HL-60 (cell line): ENCODE measurements around the gene ARMH4.

Experiments used
- DNase-seq, 2 experiments: peaks; one replicate each; pipeline ENCODE4 v3.0.0-alpha.2; 2010 to 2020; ENCODE audit warnings: low read depth in 1 of 2, low spot score in 1 of 2
- H3K27ac ChIP-seq: fragments of 250-450 bp; sonication (Bioruptor Pico); replicated peaks from 2 replicates; pipeline ENCODE4 v1.5.1; 2020; ENCODE audit warnings: mild to moderate bottlenecking, moderate library complexity
- H3K27me3 ChIP-seq: fragments of 250-450 bp; sonication (Bioruptor Pico); 2 replicates; pipeline ENCODE4 v1.5.1; 2021; ENCODE audit warnings: mild to moderate bottlenecking, moderate library complexity; ENCODE audit not compliant: insufficient read depth, poor library complexity, severe bottlenecking
- H3K4me3 ChIP-seq: replicated peaks from 2 replicates; pipeline ENCODE4 v1.5.1; 2011; ENCODE audit warnings: mild to moderate bottlenecking, control low read depth, low read length; ENCODE audit not compliant: insufficient read depth
- GABPA ChIP-seq: IDR thresholded peaks from 2 replicates; pipeline ENCODE4 v1.6.1; 2012; ENCODE audit warnings: low read depth
- POLR2AphosphoS5 ChIP-seq: IDR thresholded peaks from 2 replicates; pipeline ENCODE4 v1.6.1; 2012; ENCODE audit warnings: low read depth
- REST ChIP-seq: IDR thresholded peaks from 2 replicates; pipeline ENCODE4 v1.6.1; 2012; ENCODE audit warnings: low read depth; ENCODE audit not compliant: insufficient replicate concordance
- SPI1 ChIP-seq: IDR thresholded peaks from 2 replicates; pipeline ENCODE4 v1.6.1; 2012; ENCODE audit warnings: low read depth, mild to moderate bottlenecking, borderline replicate concordance
- TF ChIP-seq, protein P1 (sequence below): IDR thresholded peaks from one replicate; pipeline ENCODE4 v1.5.1; 2011; ENCODE audit warnings: low read length, control low read depth, inconsistent platforms; ENCODE audit not compliant: insufficient read depth

ARMH4 gene

DNA sequence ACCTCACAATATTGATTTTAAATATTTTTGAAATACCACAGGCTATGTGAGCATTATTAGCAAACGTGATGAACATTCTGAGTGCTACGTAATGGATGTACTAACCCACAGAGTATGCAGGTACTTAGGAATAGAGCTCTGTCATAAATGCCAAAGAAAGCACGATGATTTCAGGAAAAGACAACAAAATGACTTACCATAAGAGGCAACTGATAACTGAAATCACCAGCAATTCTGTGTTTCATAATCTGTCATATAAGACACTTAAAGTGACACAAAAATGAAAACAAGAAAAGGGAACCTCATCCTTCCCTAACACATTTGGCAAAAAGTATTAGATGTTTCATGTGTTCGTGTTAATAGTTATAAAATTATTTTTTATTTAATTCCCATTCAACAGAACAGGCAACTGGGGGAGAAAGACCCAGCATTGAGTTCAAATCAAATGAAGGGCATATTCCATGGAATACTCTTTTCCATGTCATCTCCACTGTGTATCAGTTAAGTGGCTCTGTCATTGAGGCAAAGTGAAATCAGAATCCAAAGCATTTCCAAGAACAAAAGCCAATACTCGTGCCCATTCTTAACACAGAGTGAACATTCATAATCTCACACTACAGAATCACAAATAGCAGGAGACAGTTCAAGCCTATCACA is 30.4 kb downstream of the ARMH4 start:
- Histone ChIP-seq H3K4me3 (no peak overlapping the region), H3K27me3 (peaks cover 2% of the 10 kb centered on the region), H3K27ac (no peak overlapping the region)
- DNase-seq, result no peak
- TF ChIP-seq GABPA (no peak), REST (no peak), SPI1 (no peak), POLR2AphosphoS5 (no peak)
- TF ChIP-seq, protein P1, sequence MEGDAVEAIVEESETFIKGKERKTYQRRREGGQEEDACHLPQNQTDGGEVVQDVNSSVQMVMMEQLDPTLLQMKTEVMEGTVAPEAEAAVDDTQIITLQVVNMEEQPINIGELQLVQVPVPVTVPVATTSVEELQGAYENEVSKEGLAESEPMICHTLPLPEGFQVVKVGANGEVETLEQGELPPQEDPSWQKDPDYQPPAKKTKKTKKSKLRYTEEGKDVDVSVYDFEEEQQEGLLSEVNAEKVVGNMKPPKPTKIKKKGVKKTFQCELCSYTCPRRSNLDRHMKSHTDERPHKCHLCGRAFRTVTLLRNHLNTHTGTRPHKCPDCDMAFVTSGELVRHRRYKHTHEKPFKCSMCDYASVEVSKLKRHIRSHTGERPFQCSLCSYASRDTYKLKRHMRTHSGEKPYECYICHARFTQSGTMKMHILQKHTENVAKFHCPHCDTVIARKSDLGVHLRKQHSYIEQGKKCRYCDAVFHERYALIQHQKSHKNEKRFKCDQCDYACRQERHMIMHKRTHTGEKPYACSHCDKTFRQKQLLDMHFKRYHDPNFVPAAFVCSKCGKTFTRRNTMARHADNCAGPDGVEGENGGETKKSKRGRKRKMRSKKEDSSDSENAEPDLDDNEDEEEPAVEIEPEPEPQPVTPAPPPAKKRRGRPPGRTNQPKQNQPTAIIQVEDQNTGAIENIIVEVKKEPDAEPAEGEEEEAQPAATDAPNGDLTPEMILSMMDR, result no peak

GRCh38 chr14:58119381-58119780 is 32.6 kb downstream of the ARMH4 start:
- H3K27ac ChIP-seq, result no peak overlapping the region
- H3K4me3 ChIP-seq, result no peak overlapping the region
- TF ChIP-seq SPI1 (no peak), GABPA (no peak), REST (no peak), POLR2AphosphoS5 (no peak)
- TF ChIP-seq, protein P1, result no peak
- no peak for DNase-seq
- H3K27me3 ChIP-seq, result peaks cover 2% of the 10 kb centered on the region

GRCh38 chr14:58118097-58118815 is 33.8 kb downstream of the ARMH4 start:
- Histone ChIP-seq H3K4me3 (no peak overlapping the region), H3K27me3 (peaks cover 4% of the 10 kb centered on the region), H3K27ac (no peak overlapping the region)
- TF ChIP-seq GABPA (no peak), SPI1 (no peak), POLR2AphosphoS5 (no peak), REST (no peak)
- TF ChIP-seq, protein P1, result no peak
- no peak for DNase-seq
